K562 (cell line): ENCODE measurements around the gene USP24. TPM values are rescaled to one million over a fixed set of nuclear protein-coding genes. Genes with fewer than 3 reads are reported as not detected.

Source experiments
- CHD7 ChIP-seq: fragments of 200-600 bp; sonication (generic); IDR thresholded peaks from one replicate; pipeline ENCODE4 v1.6.1; 2012; ENCODE audit warnings: mild to moderate bottlenecking, low read depth, low read length, inconsistent platforms
- PBX2 ChIP-seq, 2 experiments: IDR thresholded peaks in 1 of 2; conservative IDR thresholded peaks in 1 of 2; 2 replicates each; pipeline ENCODE4 v1.6.1; 2016; ENCODE audit warnings: low read depth in 2 of 2, mild to moderate bottlenecking in 1 of 2, missing compliant biosample characterization in 1 of 2, missing genetic modification characterization in 1 of 2, moderate library complexity in 1 of 2
- TBL1XR1 ChIP-seq, 2 experiments: IDR thresholded peaks; 2 replicates each; pipeline ENCODE4 v1.6.1; 2012; ENCODE audit warnings: improper control_type of control experiment in 2 of 2, low read length in 2 of 2, mild to moderate bottlenecking in 1 of 2
- ZHX1 ChIP-seq: fragments of 150-350 bp; conservative IDR thresholded peaks from 2 replicates; pipeline ENCODE4 v1.6.1; 2014; ENCODE audit warnings: low read length
- ZNF143 ChIP-seq: sonication (generic); formaldehyde crosslinking; IDR thresholded peaks from 2 replicates; pipeline ENCODE4 v1.9.0; 2022; ENCODE audit warnings: mild to moderate bottlenecking, missing genetic modification reagents
- ZNF655 ChIP-seq: fragments of 250-450 bp; sonication (Bioruptor Pico); IDR thresholded peaks from 2 replicates; pipeline ENCODE4 v1.5.0; 2021
- ZNF707 ChIP-seq: fragments of 250-450 bp; sonication (Bioruptor Pico); conservative IDR thresholded peaks from 2 replicates; pipeline ENCODE4 v1.8.0; 2022; ENCODE audit warnings: inconsistent platforms, mild to moderate bottlenecking, moderate library complexity
- polyA plus RNA-seq, 8 experiments: library from polyadenylated mRNA; depleted of rRNA in 4 of 8; stranded (reverse) in 5 of 8; unstranded in 3 of 8; fragments of >200 nt; fragmentation: Nextera tagmentation in 2 of 8; fragmentation: Illumina TruSeq in 1 of 8; extraction: Ambion mirVana in 2 of 8; extraction: Trizol in 1 of 8; gene quantifications; 2 replicates each; pipeline versions ENCODE4 v1.2.1 to v1.2.3, GENCODE V29; 2011 to 2014; ENCODE audit warnings: inconsistent platforms in 1 of 8, missing spikeins in 1 of 8
- total RNA-seq, 7 experiments: library from RNA; depleted of rRNA in 6 of 7; stranded (reverse); fragments of >200 nt in 6 of 7; fragmentation: Illumina TruSeq in 2 of 7; extraction: Trizol in 2 of 7; gene quantifications; 2 replicates each; pipeline versions ENCODE4 v1.2.1 to v1.2.3, GENCODE V29; 2011 to 2021; ENCODE audit warnings: low replicate concordance in 1 of 7

Gene USP24
- total and polyA plus RNA-seq, 9 of the 15 experiments (the other 6 are each of a cell fraction or from before 2014, with no cell fraction given), result 7.7 to 62.6 (median 36.8) TPM

- no peak for TF ChIP-seq CHD7
- TF ChIP-seq PBX2 (CRISPR knock-in tag; IDR thresholded peaks at IDR 0.05; ENCODE audit: low read depth), result no peak
- TF ChIP-seq PBX2 (tag; conservative IDR thresholded peaks at IDR 0.05; ENCODE audit: low read depth), result no peak
- no peak for TF ChIP-seq ZNF655 (CRISPR knock-in tag)
- TF ChIP-seq ZHX1, result no peak
- no peak for TF ChIP-seq ZNF707 (CRISPR knock-in tag)
- no peak for TF ChIP-seq TBL1XR1 (IDR thresholded peaks at IDR 0.05; ENCODE audit: low read length in 2 of 2)
- no peak for TF ChIP-seq ZNF143 (CRISPR knock-in tag)
Measured at GRCh38 chr1:55040083-55040932, 174.9 kb downstream of the USP24 start (continued).
